ENCODE results near the gene SEC62.

GRCh38 chr3:170037463-170038433 is 71.1 kb downstream of the SEC62 start, which contains the start of gene GPR160:
- TF ChIP-seq BCL6 (CRISPR knock-in tag; IDR thresholded peaks at IDR 0.05): no peak
- no peak for TF ChIP-seq SP1 (CRISPR knock-in tag; IDR thresholded peaks at IDR 0.05)
- no peak for TF ChIP-seq FOSL1 (tag; conservative IDR thresholded peaks at IDR 0.05)
- peak; percentile 75; the same call in 1 of the 2 replicates for TF ChIP-seq ZBTB7A (IDR thresholded peaks at IDR 0.05; ENCODE audit: borderline replicate concordance, control insufficient read depth, low read depth, low read length)
